ENCODE data around the gene PLXND1.
A peak's percentile ranks its signal among the peaks of the same experiment; 100 is the strongest.
"Not testable (repeated sequence)": the region's sequence is repeated elsewhere in the genome, so short reads cannot be mapped to it uniquely, and the experiment has no call there.

PLXND1 gene

GRCh38 chr3:129549006-129549800, 57.3 kb downstream of the PLXND1 start:
- no peak for DNase-seq (ENCODE audit: low spot score)

GRCh38 chr3:129548104-129548965, 58.1 kb downstream of the PLXND1 start:
- no peak for DNase-seq (ENCODE audit: low spot score)

- no peak for DNase-seq (ENCODE audit: low spot score)
Observed at GRCh38 chr3:129547241-129547640, 59.2 kb downstream of the PLXND1 start.

GRCh38 chr3:129545951-129546350, 60.5 kb downstream of the PLXND1 start:
- DNase-seq (ENCODE audit: low spot score): not testable (repeated sequence)

- no peak for DNase-seq (ENCODE audit: low spot score)
Observed at GRCh38 chr3:129543999-129544398, 62.5 kb downstream of the PLXND1 start.

- DNase-seq (ENCODE audit: low spot score): no peak
Observed at GRCh38 chr3:129543156-129543790, 63.2 kb downstream of the PLXND1 start, which contains the start of gene H1-8. Gene H1-8, plus strand, starts transcription at chr3:129543175. Its CDS starts 44 bp downstream, at chr3:129543219.

GRCh38 chr3:129542747-129543146, 63.7 kb downstream of the PLXND1 start:
- DNase-seq (ENCODE audit: low spot score): no peak

- no peak for DNase-seq (ENCODE audit: low spot score)
Observed at GRCh38 chr3:129540776-129541516, 65.5 kb downstream of the PLXND1 start.

GRCh38 chr3:129539206-129539605, 67.3 kb downstream of the PLXND1 start:
- DNase-seq (ENCODE audit: low spot score): no peak

GRCh38 chr3:129536804-129537203, 69.7 kb downstream of the PLXND1 start:
- DNase-seq (ENCODE audit: low spot score): no peak

- DNase-seq (ENCODE audit: low spot score): no peak
Observed at GRCh38 chr3:129536374-129536667, 70.2 kb downstream of the PLXND1 start.

GRCh38 chr3:129535075-129535474, 71.4 kb downstream of the PLXND1 start:
- peak; percentile 88 for DNase-seq (ENCODE audit: low spot score)

- DNase-seq (ENCODE audit: low spot score): peak; percentile 58
Observed at GRCh38 chr3:129534428-129535027, 71.9 kb downstream of the PLXND1 start.

GRCh38 chr3:129533406-129533805, 73.1 kb downstream of the PLXND1 start:
- no peak for DNase-seq (ENCODE audit: low spot score)

GRCh38 chr3:129532261-129532660, 74.2 kb downstream of the PLXND1 start:
- DNase-seq (ENCODE audit: low spot score): no peak

GRCh38 chr3:129531699-129532098, 74.8 kb downstream of the PLXND1 start:
- no peak for DNase-seq (ENCODE audit: low spot score)

GRCh38 chr3:129530821-129531220, 75.7 kb downstream of the PLXND1 start:
- no peak for DNase-seq (ENCODE audit: low spot score)

- DNase-seq (ENCODE audit: low spot score): no peak
Observed at GRCh38 chr3:129530251-129530791, 76.2 kb downstream of the PLXND1 start.

- DNase-seq (ENCODE audit: low spot score): no peak
Observed at GRCh38 chr3:129529436-129530210, 76.9 kb downstream of the PLXND1 start.

GRCh38 chr3:129528589-129529100, 77.8 kb downstream of the PLXND1 start, which contains the start of gene RHO:
Gene RHO, plus strand, starts transcription at chr3:129528639. Its CDS starts 95 bp downstream, at chr3:129528734.
- no peak for DNase-seq (ENCODE audit: low spot score)

Measured in HuH-7.5 (cell line).